Activated CD4-positive, alpha-beta T cell treated with anti-CD3 and anti-CD28 coated beads, Interleukin-2, amount 50 U/mL, for 16 hours (primary cell): ENCODE measurements around the gene FOXA3.
A peak's percentile ranks its signal among the peaks of the same experiment; 100 is the strongest.

Experiments
- DNase-seq: peaks from one replicate; pipeline ENCODE4 v3.0.0-alpha.2; 2020

Gene FOXA3

GRCh38 chr19:45897261-45897812 is 33.2 kb downstream of the FOXA3 start:
- no peak for DNase-seq

- no peak for DNase-seq
Measured at GRCh38 chr19:45899253-45899652, 35.1 kb downstream of the FOXA3 start.

- no peak for DNase-seq
Measured at GRCh38 chr19:45899919-45900589, 35.9 kb downstream of the FOXA3 start.

GRCh38 chr19:45900738-45901431 is 36.8 kb downstream of the FOXA3 start:
- DNase-seq: no peak

GRCh38 chr19:45901432-45901911 is 37.3 kb downstream of the FOXA3 start:
- no peak for DNase-seq

GRCh38 chr19:45901912-45902650 is 38.0 kb downstream of the FOXA3 start, which contains the start of gene MYPOP:
TSS of gene MYPOP (minus strand) at chr19:45902613. CDS start at chr19:45901773, 840 bp downstream.
- DNase-seq: no peak

GRCh38 chr19:45902651-45903625 is 38.8 kb downstream of the FOXA3 start:
- peak; percentile 100 for DNase-seq

GRCh38 chr19:45905011-45905410 is 40.9 kb downstream of the FOXA3 start:
- DNase-seq: no peak

- no peak for DNase-seq
Measured at GRCh38 chr19:45906221-45906620, 42.1 kb downstream of the FOXA3 start.

GRCh38 chr19:45908956-45909355 is 44.8 kb downstream of the FOXA3 start:
- no peak for DNase-seq

GRCh38 chr19:45911291-45911690 is 47.2 kb downstream of the FOXA3 start:
- DNase-seq: no peak

- peak; percentile 29 for DNase-seq
Measured at GRCh38 chr19:45913874-45914830, 50.0 kb downstream of the FOXA3 start, which contains the start of gene NANOS2. TSS of gene NANOS2 (minus strand) at chr19:45914778. CDS start at chr19:45914693, 85 bp downstream.

GRCh38 chr19:45917421-45918091 is 53.4 kb downstream of the FOXA3 start:
- DNase-seq: peak; percentile 73

- DNase-seq: peak; percentile 28
Measured at GRCh38 chr19:45918721-45919120, 54.6 kb downstream of the FOXA3 start.

GRCh38 chr19:45919678-45920077 is 55.6 kb downstream of the FOXA3 start:
- DNase-seq: no peak

GRCh38 chr19:45920458-45920857 is 56.3 kb downstream of the FOXA3 start:
- peak; percentile 46 for DNase-seq

GRCh38 chr19:45922281-45922680 is 58.2 kb downstream of the FOXA3 start:
- DNase-seq: no peak
